ENCODE results near the gene AAMP.
A peak's percentile ranks its signal among the peaks of the same experiment; 100 is the strongest.

DNA sequence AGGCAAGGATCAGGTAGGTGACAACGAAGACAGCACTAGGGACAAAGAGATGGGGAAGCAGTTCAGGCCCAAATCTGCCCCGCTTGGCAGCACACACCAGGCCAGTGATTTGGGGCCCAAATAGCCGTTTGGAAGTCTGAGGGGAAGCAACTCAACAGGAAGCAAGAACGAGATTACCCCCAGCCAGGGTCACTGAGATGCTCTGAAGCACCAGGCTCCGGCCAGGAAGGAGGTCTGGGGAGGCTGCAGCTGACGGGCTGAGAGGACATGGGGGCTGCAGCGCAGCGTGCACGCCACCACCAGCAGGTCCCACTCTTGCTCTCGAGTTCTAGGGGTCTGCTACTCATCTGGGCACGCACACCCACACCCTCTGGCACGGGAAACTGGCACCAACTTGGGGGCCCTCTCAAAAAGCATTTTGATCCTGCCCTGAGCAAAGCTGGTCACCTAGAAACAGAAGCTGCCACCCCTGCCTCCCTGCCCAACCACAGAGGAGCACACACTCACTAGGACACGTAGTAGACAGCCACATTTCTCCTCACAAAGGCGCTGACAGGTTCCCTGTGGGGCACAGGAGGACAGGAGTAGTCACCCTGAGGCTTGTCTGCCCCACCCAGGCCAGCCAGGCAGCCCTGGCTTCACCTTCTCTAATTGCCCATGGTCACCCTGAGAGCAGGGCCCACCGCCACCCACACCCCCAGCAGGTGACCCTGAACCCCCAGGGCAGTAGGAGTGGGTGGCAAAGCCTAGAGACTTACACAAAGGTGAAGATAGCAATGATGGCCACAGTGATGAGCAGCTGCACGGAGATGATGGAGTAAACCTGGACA, 8.8 kb upstream of the AAMP start:
- TF ChIP-seq POLR2A (IDR thresholded peaks at IDR 0.05; ENCODE audit: low read length) = peak; percentile 30
- no peak for TF ChIP-seq GATA1 (IDR thresholded peaks at IDR 0.05; ENCODE audit: low read depth, low read length)

Data from erythroblast (primary cell).